Globus pallidus (tissue), 1 donor: Measurements from ENCODE around the gene ZFP91.

Source experiments
- DNase-seq: peaks from one replicate; pipeline ENCODE4 v3.0.0-alpha.2; 2015; ENCODE audit warnings: low spot score

The ZFP91 gene

GRCh38 chr11:58586998-58587397 is 8.1 kb downstream of the ZFP91 start:
- no peak for DNase-seq

- DNase-seq = no peak
Observed at GRCh38 chr11:58591659-58592058, 12.8 kb downstream of the ZFP91 start.

GRCh38 chr11:58592760-58593472 is 14.1 kb downstream of the ZFP91 start:
- DNase-seq = no peak

- no peak for DNase-seq
Observed at GRCh38 chr11:58594826-58595225, 16.0 kb downstream of the ZFP91 start.

GRCh38 chr11:58596621-58597020 is 17.8 kb downstream of the ZFP91 start:
- DNase-seq = no peak

- no peak for DNase-seq
Observed at GRCh38 chr11:58597486-58598144, 18.8 kb downstream of the ZFP91 start.

GRCh38 chr11:58600510-58600909 is 21.6 kb downstream of the ZFP91 start:
- DNase-seq = no peak

GRCh38 chr11:58606930-58607714 is 28.3 kb downstream of the ZFP91 start:
- DNase-seq = no peak

GRCh38 chr11:58608331-58608730 is 29.5 kb downstream of the ZFP91 start:
- DNase-seq = no peak

- DNase-seq = no peak
Observed at GRCh38 chr11:58609723-58610122, 30.9 kb downstream of the ZFP91 start.

- no peak for DNase-seq
Observed at GRCh38 chr11:58613228-58613627, 34.4 kb downstream of the ZFP91 start.

- no peak for DNase-seq
Observed at GRCh38 chr11:58615559-58615958, 36.7 kb downstream of the ZFP91 start.

GRCh38 chr11:58616594-58616993 is 37.7 kb downstream of the ZFP91 start:
- no peak for DNase-seq

- DNase-seq = peak; percentile 53
Observed at GRCh38 chr11:58617976-58618557, 39.2 kb downstream of the ZFP91 start.

GRCh38 chr11:58621586-58622262 is 42.9 kb downstream of the ZFP91 start:
- DNase-seq = no peak

- DNase-seq = no peak
Observed at GRCh38 chr11:58622344-58622743, 43.5 kb downstream of the ZFP91 start, which contains the start of gene CNTF. CNTF (plus strand) TSS chr11:58622665; CDS start chr11:58622753, 88 bp downstream.

- DNase-seq = no peak
Observed at GRCh38 chr11:58625086-58625485, 46.2 kb downstream of the ZFP91 start.

GRCh38 chr11:58625826-58626460 is 47.1 kb downstream of the ZFP91 start:
- DNase-seq = no peak

GRCh38 chr11:58626934-58627483 is 48.1 kb downstream of the ZFP91 start:
- DNase-seq = no peak

GRCh38 chr11:58628446-58628845 is 49.6 kb downstream of the ZFP91 start:
- no peak for DNase-seq

- no peak for DNase-seq
Observed at GRCh38 chr11:58629857-58630256, 51.0 kb downstream of the ZFP91 start.
